Aorta (tissue), 5 donors: Measurements from ENCODE around the gene DROSHA. TPM values are rescaled to one million over a fixed set of nuclear protein-coding genes. Genes with fewer than 3 reads are reported as not detected.

Source experiments
- ATAC-seq: fragments of 200-7000 bp; cut with Tn5 transposase; one replicate; pipeline ENCODE4 v1.9.1; 2022; ENCODE audit warnings: moderate library complexity; ENCODE audit not compliant: low FRiP score
- DNase-seq, 2 donors: peaks; one replicate each; pipeline ENCODE4 v3.0.0-alpha.2; 2020
- H3K27ac ChIP-seq, 2 donors: one replicate each; pipeline ENCODE4 v1.5.1; 2013; ENCODE audit warnings: low read length in 2 of 2, mild to moderate bottlenecking in 2 of 2, moderate library complexity in 2 of 2, control low read depth in 1 of 2, inconsistent platforms in 1 of 2, low read depth in 1 of 2
- H3K27me3 ChIP-seq, 2 donors: one replicate each; pipeline ENCODE4 v1.6.1; 2013; ENCODE audit warnings: control low read depth in 1 of 2, low read length in 1 of 2, mild to moderate bottlenecking in 1 of 2, moderate library complexity in 1 of 2; ENCODE audit not compliant: insufficient read depth in 2 of 2, control insufficient read depth in 1 of 2
- H3K36me3 ChIP-seq, 2 donors: one replicate each; pipeline ENCODE4 v1.6.1; 2013; ENCODE audit warnings: control low read depth in 1 of 2, low read length in 1 of 2, mild to moderate bottlenecking in 1 of 2; ENCODE audit not compliant: insufficient read depth in 2 of 2, control insufficient read depth in 1 of 2
- H3K4me1 ChIP-seq, 2 donors: one replicate each; pipeline ENCODE4 v1.6.1; 2013; ENCODE audit warnings: low read length in 2 of 2, control low read depth in 1 of 2, mild to moderate bottlenecking in 1 of 2, moderate library complexity in 1 of 2; ENCODE audit not compliant: insufficient read depth in 2 of 2, control insufficient read depth in 1 of 2
- H3K4me3 ChIP-seq, 2 donors: one replicate each; pipeline ENCODE4 v1.5.1; 2013; ENCODE audit warnings: low read length in 2 of 2, control low read depth in 1 of 2, mild to moderate bottlenecking in 1 of 2
- H3K9me3 ChIP-seq: one replicate; pipeline ENCODE4 v1.6.1; 2013; ENCODE audit warnings: mild to moderate bottlenecking, low read length; ENCODE audit not compliant: control insufficient read depth
- WGBS, 2 donors: extraction: QIAGEN DNeasy Blood & Tissue Kit; methylation state at CpG; one replicate each; pipeline ENCODE4 v1.1.7; 2013; 5-methylcytosine and 5-hydroxymethylcytosine counted together
- intact Hi-C, 2 donors: fragments of 100-400 bp; cut with DNase I; formaldehyde crosslinking; loops; one replicate each; pipeline versions ENCODE4 v1.14.2 to v1.15.0; 2022
- polyA plus RNA-seq, 2 donors: library from polyadenylated mRNA; stranded (reverse); fragments of 200-250 nt; gene quantifications; one replicate each; pipeline ENCODE4 v1.2.3, GENCODE V29; 2013
- total RNA-seq, 2 donors: library from RNA; stranded (reverse); fragmentation: NEBNext Ultra II Directional; extraction: Animal tissue kit (Norgen Biotek cat#: 25700); gene quantifications; one replicate each; pipeline ENCODE4 v1.2.1, GENCODE V29; 2021
- donor health status: healthy with polysubstance abuse.
- donor health status: Bipolar disorder and iron deficiency.
- donor health status: DM: no; HTN: no; CAD: no.
- donor health status: DM: no; HTN: no; CAD: no.
- donor health status: DM: yes; HTN: yes; CAD: no.

Gene DROSHA
- total and polyA plus RNA-seq, 4 donors, result 14.4 to 68.2 (median 47.9) TPM

DNA sequence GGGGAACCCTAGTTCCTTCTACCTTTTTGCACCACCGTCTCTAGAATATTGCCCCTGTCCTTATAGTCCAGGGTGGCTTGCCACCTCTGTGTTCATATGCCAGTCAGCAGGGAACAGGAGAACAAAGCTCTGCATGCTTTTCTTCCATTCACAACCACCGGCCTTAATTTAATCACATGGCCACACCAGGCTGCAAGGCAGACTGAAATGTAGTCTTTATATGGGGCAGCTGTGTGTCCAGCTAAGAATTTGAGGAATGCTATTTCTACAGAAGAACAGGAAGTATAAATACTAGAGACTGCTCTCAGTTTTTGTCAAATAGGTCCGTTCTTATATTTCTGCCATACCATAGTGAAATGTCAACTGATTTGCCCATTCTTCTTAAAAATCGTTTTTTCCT lies 6.0 kb upstream of the DROSHA start:
- no peaks in the 10 kb centered on the region for H3K9me3 ChIP-seq
- ATAC-seq, result no peak
- no peak overlapping the region for H3K27ac ChIP-seq
- peaks cover 0 to 5% of the 10 kb centered on the region in 2 donors for H3K36me3 ChIP-seq
- no peak overlapping the region for H3K4me3 ChIP-seq
- no peaks in the 10 kb centered on the region for H3K4me1 ChIP-seq
- no peak for DNase-seq
- intact Hi-C loops, result no loop called here
- no peaks in the 10 kb centered on the region for H3K27me3 ChIP-seq
- 19 to 31% methylated on average over 4 of the region's 4 CpGs for WGBS, 2 donors

DNA sequence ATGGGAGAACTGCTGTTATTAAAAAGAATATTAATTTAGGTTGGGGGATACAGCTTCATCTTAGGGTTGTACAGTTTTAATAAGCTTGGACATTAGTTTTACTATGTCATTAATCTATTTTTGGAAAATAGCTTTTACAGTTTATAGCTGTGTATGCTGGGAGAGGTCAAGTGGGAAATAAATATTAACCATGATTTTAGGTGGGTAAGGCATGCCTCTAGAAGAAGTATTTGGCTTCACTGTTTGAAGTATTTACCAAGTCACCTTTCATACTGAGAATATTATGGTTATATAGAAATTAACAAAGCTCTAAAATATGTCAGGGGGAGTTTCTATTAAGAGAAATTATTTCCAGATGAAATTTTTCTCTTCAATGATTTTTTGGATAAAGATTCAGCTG lies 5.5 kb upstream of the DROSHA start:
- no peaks in the 10 kb centered on the region for H3K4me1 ChIP-seq
- DNase-seq (no peak), ATAC-seq (no peak)
- H3K4me3 ChIP-seq, result no peak overlapping the region
- intact Hi-C loops, result no loop called here
- no peaks in the 10 kb centered on the region for H3K9me3 ChIP-seq
- peaks cover 0 to 5% of the 10 kb centered on the region in 2 donors for H3K36me3 ChIP-seq
- no peaks in the 10 kb centered on the region for H3K27me3 ChIP-seq
- H3K27ac ChIP-seq, result no peak overlapping the region

DNA sequence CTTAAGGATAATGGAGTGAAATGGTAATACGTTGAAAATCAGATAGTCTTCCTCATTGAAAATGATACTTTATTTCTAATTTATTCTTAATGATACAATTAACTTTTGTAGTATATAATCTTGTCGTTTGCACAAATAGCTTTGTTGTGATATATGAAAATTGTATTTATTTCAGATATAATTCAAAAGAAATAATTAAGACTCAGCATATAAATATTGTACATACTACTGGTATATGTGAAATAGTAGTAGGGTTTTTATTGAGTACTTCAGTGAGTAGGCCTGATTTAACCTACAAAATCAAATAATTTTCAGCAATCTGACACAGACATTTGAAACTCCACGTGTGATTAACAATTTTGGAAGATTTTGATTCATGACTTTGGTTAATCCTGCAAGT lies 5.0 kb upstream of the DROSHA start:
- Histone ChIP-seq H3K9me3 (no peaks in the 10 kb centered on the region), H3K27me3 (no peaks in the 10 kb centered on the region), H3K27ac (no peak overlapping the region), H3K4me1 (no peaks in the 10 kb centered on the region), H3K4me3 (no peak overlapping the region), H3K36me3 (peaks cover 0 to 5% of the 10 kb centered on the region in 2 donors)
- DNase-seq, result no peak
- 80 to 85% methylated on average over 3 of the region's 3 CpGs for WGBS, 2 donors
- ATAC-seq, result no peak
- intact Hi-C loops, result no loop called here

DNA sequence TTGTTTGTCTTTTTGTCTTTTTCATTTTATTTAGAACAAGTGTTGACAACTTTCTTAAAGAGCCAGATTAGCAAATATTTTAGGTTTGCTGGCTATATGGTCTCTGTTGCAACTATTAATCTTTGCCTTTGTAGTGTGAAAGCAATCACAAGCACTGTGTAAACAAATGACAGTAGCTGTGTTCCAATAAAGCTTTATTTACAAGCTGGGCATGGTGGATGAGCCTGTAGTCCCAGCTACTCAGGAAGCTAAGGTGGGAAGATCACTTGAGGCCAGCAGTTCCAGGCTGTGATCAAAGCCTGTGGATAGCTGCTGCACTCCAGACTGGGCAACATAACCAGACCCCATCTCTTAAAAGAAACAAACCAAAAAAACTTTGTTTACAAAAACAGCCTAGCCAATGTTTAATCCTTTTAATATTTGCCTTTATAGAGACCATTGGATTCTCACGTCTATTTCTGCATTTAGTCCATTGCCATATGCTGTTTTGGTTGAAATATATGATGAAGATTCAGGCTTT lies 2.7 kb upstream of the DROSHA start:
- Histone ChIP-seq H3K4me1 (peaks cover 0 to 5% of the 10 kb centered on the region in 2 donors), H3K4me3 (no peak overlapping the region), H3K36me3 (peaks cover 0 to 3% of the 10 kb centered on the region in 2 donors), H3K27me3 (no peaks in the 10 kb centered on the region), H3K9me3 (no peaks in the 10 kb centered on the region), H3K27ac (no peak overlapping the region)
- ATAC-seq, result no peak
- intact Hi-C loops, result no loop called here
- no peak for DNase-seq
- WGBS, 2 donors, result 72 to 80% methylated on average over 1 of the region's 1 CpG

DNA sequence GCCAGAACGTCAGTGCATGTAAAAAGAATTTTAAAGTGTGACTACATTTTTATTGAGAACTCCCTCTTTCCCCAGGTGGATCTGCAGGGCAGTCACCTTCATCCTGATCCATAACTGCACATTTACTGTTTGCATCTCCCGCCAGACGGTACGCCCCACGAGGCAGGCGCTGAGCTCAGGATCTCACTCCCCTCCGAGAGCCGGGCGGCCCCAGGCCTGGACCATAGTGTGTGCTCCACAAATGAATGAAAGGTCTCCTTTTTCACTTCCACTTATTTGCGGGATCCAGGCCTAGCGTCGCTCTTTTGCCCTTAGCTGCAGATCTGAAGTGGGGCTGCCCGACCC lies 378 bp downstream of the DROSHA start:
- WGBS, 2 donors, result 0 to 1% methylated on average over 13 of the region's 13 CpGs
- H3K27me3 ChIP-seq, result no peaks in the 10 kb centered on the region
- intact Hi-C loops, result no loop called here
- peak overlapping the region in 1 of 2 donors; percentile 28 for H3K27ac ChIP-seq
- peaks cover 2 to 5% of the 10 kb centered on the region in 2 donors for H3K36me3 ChIP-seq
- DNase-seq (peak; percentile 53 to 78), ATAC-seq (peak; percentile 57)
- peak overlapping the region; percentile 86 to 92 for H3K4me3 ChIP-seq
- peaks cover 0 to 5% of the 10 kb centered on the region in 2 donors for H3K4me1 ChIP-seq
- H3K9me3 ChIP-seq, result no peaks in the 10 kb centered on the region

DNA sequence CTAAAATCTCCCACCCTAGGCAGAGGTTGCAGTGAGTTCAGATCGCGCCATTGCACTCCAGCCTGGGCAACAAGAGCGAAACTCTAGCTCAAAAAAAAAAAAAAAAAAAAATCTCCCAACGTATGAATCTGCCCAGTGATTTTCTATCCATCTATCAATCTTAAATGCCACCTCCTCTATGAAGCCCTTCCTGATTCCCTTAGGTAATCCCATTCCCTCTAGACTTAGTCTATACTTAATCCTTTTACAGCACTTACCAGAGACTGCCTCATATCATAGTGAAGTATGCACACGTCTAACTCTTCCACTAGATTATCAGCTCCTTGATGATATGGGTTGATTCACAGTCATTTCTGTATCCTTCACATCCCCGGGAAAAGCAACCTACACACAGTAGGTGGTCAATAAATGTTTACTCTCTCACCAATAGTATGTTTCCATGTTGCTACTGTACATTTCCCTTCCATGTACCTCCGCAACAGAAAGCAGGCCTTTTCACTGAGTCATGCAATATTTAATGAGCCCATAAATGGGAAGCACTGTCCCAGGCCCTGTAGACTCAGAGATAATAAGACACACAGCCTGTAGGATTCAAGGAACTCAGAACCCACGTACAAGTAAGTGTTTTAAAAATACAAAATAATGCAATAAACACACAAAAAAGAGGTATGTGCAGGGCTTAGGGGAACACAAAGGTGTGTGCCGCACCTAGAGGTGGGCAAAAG lies 1.2 kb downstream of the DROSHA start:
- H3K27me3 ChIP-seq, result no peaks in the 10 kb centered on the region
- H3K36me3 ChIP-seq, result peaks cover 2 to 5% of the 10 kb centered on the region in 2 donors
- no peak overlapping the region for H3K27ac ChIP-seq
- DNase-seq, result no peak
- intact Hi-C loops, result no loop called here
- H3K9me3 ChIP-seq, result no peaks in the 10 kb centered on the region
- no peak overlapping the region for H3K4me3 ChIP-seq
- peaks cover 0 to 5% of the 10 kb centered on the region in 2 donors for H3K4me1 ChIP-seq
- 78 to 80% methylated on average over 9 of the region's 9 CpGs for WGBS, 2 donors
- no peak for ATAC-seq

DNA sequence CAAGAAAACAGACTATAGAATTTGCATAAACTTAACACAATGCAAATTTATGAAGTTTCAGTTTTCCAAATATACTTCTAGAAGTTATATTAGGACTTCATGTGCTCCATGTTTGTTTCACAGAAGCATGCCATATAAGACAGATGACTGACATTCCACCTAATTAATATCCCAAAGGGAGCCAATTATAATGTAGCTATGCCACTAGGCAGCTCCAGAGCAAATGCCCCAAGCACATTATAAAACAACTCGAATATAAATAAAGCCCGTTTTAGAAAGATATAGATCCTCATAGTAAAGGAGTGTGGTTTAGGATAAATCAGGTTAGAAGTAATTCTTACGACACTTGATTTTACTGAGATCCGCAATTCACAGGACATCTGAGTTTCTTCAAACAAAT lies 8.9 kb downstream of the DROSHA start:
- intact Hi-C loops, result no loop called here
- peaks cover 2 to 6% of the 10 kb centered on the region in 2 donors for H3K36me3 ChIP-seq
- H3K27me3 ChIP-seq, result no peaks in the 10 kb centered on the region
- H3K27ac ChIP-seq, result no peak overlapping the region
- no peaks in the 10 kb centered on the region for H3K9me3 ChIP-seq
- no peaks in the 10 kb centered on the region for H3K4me1 ChIP-seq
- H3K4me3 ChIP-seq, result no peak overlapping the region
- 96 to 98% methylated on average over 4 of the region's 4 CpGs for WGBS, 2 donors
- no peak for ATAC-seq
- DNase-seq, result no peak

DNA sequence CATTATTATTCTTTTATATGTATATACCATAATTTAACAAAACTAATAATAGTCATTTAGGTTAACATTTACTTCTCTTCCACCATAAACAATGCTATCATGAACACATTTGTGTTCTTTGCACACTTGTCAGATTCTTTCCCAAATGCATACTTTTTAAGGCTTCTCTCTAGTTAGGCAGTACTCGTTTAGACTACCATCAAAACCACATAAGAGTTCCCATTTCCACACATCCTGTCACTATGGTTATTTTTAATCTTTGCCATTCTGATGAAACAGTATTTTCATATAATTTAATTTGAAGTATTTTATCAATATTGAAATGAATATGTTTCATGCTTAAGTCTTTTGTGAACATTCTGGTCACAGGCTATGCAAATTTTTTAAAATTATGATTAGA lies 15.1 kb downstream of the DROSHA start:
- Histone ChIP-seq H3K36me3 (peaks cover 0 to 10% of the 10 kb centered on the region in 2 donors), H3K27me3 (no peaks in the 10 kb centered on the region), H3K9me3 (no peaks in the 10 kb centered on the region), H3K4me3 (no peak overlapping the region), H3K4me1 (no peaks in the 10 kb centered on the region), H3K27ac (no peak overlapping the region)
- 66 to 74% methylated on average over 1 of the region's 1 CpG for WGBS, 2 donors
- intact Hi-C loops, result no loop called here
- ATAC-seq, result no peak
- DNase-seq, result no peak

DNA sequence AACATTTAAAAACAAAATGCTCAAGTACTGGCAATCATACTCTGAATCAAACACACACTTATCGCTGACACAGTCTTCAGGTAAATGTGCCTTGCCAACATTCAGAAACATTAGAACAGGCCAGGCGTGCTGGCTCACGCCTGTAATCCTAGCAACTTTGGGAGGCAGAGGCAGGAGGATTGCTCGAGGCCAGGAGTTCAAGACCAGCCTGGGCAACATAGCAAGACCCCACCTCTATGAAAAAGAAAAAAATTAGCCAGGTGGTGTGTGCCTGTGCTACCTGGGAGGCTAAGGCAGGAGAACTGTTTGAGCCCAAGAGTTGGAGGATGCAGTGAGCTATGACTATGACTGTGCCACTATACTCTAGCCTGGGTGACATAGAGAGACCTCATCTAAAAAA lies 20.6 kb downstream of the DROSHA start:
- intact Hi-C loops, result no loop called here
- 95 to 97% methylated on average over 4 of the region's 4 CpGs for WGBS, 2 donors
- Histone ChIP-seq H3K36me3 (peaks cover 6 to 20% of the 10 kb centered on the region in 2 donors), H3K4me3 (no peak overlapping the region), H3K9me3 (no peaks in the 10 kb centered on the region), H3K27ac (no peak overlapping the region), H3K27me3 (no peaks in the 10 kb centered on the region), H3K4me1 (no peaks in the 10 kb centered on the region)
- DNase-seq, result no peak
- ATAC-seq, result no peak
